Progenitor cell of endocrine pancreas (in vitro differentiated cells): Measurements from ENCODE around the gene SF3B5. TPM values are rescaled to one million over a fixed set of nuclear protein-coding genes. Genes with fewer than 3 reads are reported as not detected.

Experiments
- DNase-seq: peaks from one replicate; pipeline ENCODE4 v3.0.0; 2021; ENCODE audit warnings: low spot score; ENCODE audit not compliant: unreplicated experiment
- H3K27ac Mint-ChIP-seq: 2 replicates; pipeline ENCODE4 v1.8.0; 2021; ENCODE audit warnings: mild to moderate bottlenecking, moderate library complexity, mixed read lengths
- H3K27me3 Mint-ChIP-seq: 2 replicates; pipeline ENCODE4 v1.8.0; 2021; ENCODE audit warnings: mixed read lengths
- H3K36me3 Mint-ChIP-seq: 2 replicates; pipeline ENCODE4 v1.8.0; 2022; ENCODE audit warnings: mixed read lengths; ENCODE audit not compliant: insufficient read depth
- H3K4me1 Mint-ChIP-seq: 2 replicates; pipeline ENCODE4 v1.8.0; 2021; ENCODE audit warnings: low read depth, mixed read lengths
- H3K4me3 Mint-ChIP-seq: 2 replicates; pipeline ENCODE4 v1.8.0; 2021; ENCODE audit warnings: low read depth, mild to moderate bottlenecking, moderate library complexity, mixed read lengths
- H3K9me3 Mint-ChIP-seq: 2 replicates; pipeline ENCODE4 v1.8.0; 2021; ENCODE audit warnings: low read depth, mixed read lengths
- CTCF ChIP-seq: fragments of 200-600 bp; sonication (generic); IDR thresholded peaks from one replicate; pipeline ENCODE4 v1.5.0; 2021; ENCODE audit warnings: antibody characterized with exemption, mild to moderate bottlenecking; ENCODE audit not compliant: unreplicated experiment
- total RNA-seq: library from RNA; stranded (reverse); gene quantifications from 2 replicates; pipeline ENCODE4 v1.2.1, GENCODE V29; 2021

SF3B5 gene
- total RNA-seq, 1 donor from 2014 or later, result 116 TPM

- Mint-ChIP-seq H3K9me3 (no peaks in the 10 kb centered on the region), H3K36me3 (no peaks in the 10 kb centered on the region), H3K4me3 (peak overlapping the region; percentile 78), H3K4me1 (peaks cover 6% of the 10 kb centered on the region), H3K27ac (no peak overlapping the region), H3K27me3 (peaks cover 72% of the 10 kb centered on the region)
- DNase-seq, result no peak
- no peak for TF ChIP-seq CTCF
Measured at GRCh38 chr6:144062786-144063185, 32.6 kb downstream of the SF3B5 start.

GRCh38 chr6:144059139-144059538 lies 36.2 kb downstream of the SF3B5 start:
- H3K4me1 Mint-ChIP-seq, result peaks cover 3% of the 10 kb centered on the region
- H3K27me3 Mint-ChIP-seq, result peaks cover 60% of the 10 kb centered on the region
- H3K4me3 Mint-ChIP-seq, result no peak overlapping the region
- TF ChIP-seq CTCF, result no peak
- H3K9me3 Mint-ChIP-seq, result no peaks in the 10 kb centered on the region
- no peaks in the 10 kb centered on the region for H3K36me3 Mint-ChIP-seq
- H3K27ac Mint-ChIP-seq, result no peak overlapping the region
- DNase-seq, result no peak

- no peak for TF ChIP-seq CTCF
- H3K4me1 Mint-ChIP-seq, result no peaks in the 10 kb centered on the region
- peaks cover 25% of the 10 kb centered on the region for H3K27me3 Mint-ChIP-seq
- DNase-seq, result no peak
- H3K4me3 Mint-ChIP-seq, result no peak overlapping the region
- no peak overlapping the region for H3K27ac Mint-ChIP-seq
- no peaks in the 10 kb centered on the region for H3K36me3 Mint-ChIP-seq
- no peaks in the 10 kb centered on the region for H3K9me3 Mint-ChIP-seq
Measured at GRCh38 chr6:144055121-144055931, 40.0 kb downstream of the SF3B5 start.

GRCh38 chr6:144053601-144054000 lies 41.8 kb downstream of the SF3B5 start:
- Mint-ChIP-seq H3K27ac (no peak overlapping the region), H3K36me3 (no peaks in the 10 kb centered on the region), H3K4me3 (no peak overlapping the region), H3K27me3 (peaks cover 24% of the 10 kb centered on the region), H3K9me3 (peaks cover 12% of the 10 kb centered on the region), H3K4me1 (no peaks in the 10 kb centered on the region)
- no peak for TF ChIP-seq CTCF
- no peak for DNase-seq

- Mint-ChIP-seq H3K27me3 (peaks cover 15% of the 10 kb centered on the region), H3K27ac (no peak overlapping the region), H3K4me3 (no peak overlapping the region), H3K36me3 (peaks cover 2% of the 10 kb centered on the region), H3K9me3 (peaks cover 16% of the 10 kb centered on the region), H3K4me1 (no peaks in the 10 kb centered on the region)
- DNase-seq, result no peak
- no peak for TF ChIP-seq CTCF
Measured at GRCh38 chr6:144052488-144052887, 42.9 kb downstream of the SF3B5 start.
